K562 (cell line): Measurements from ENCODE around the gene TRMT112. TPM values are rescaled to one million over a fixed set of nuclear protein-coding genes. Genes with fewer than 3 reads are reported as not detected.

Source experiments
- ARID1B ChIP-seq: fragments of 450-650 bp; IDR thresholded peaks from 2 replicates; pipeline ENCODE4 v1.6.1; 2016; ENCODE audit warnings: antibody characterized with exemption, mild to moderate bottlenecking, inconsistent platforms
- CHD2 ChIP-seq: IDR thresholded peaks from 2 replicates; pipeline ENCODE4 v1.6.1; 2011; ENCODE audit warnings: low read depth, low read length
- CSDE1 ChIP-seq, 2 experiments: fragments of 450-650 bp; IDR thresholded peaks; 2 replicates each; pipeline ENCODE4 v1.6.1; 2016; ENCODE audit warnings: mild to moderate bottlenecking in 1 of 2
- CTBP1 ChIP-seq: fragments of 450-650 bp; IDR thresholded peaks from 2 replicates; pipeline ENCODE4 v1.6.1; 2016; ENCODE audit warnings: borderline replicate concordance
- FOXJ2 ChIP-seq: fragments of 200-800 bp; sonication (Bioruptor generic); IDR thresholded peaks from 2 replicates; pipeline ENCODE4 v1.6.1; 2016; ENCODE audit warnings: missing genetic modification characterization, missing compliant biosample characterization
- FOXP4 ChIP-seq: sonication (generic); formaldehyde crosslinking; IDR thresholded peaks from 2 replicates; pipeline ENCODE4 v1.8.0; 2022; ENCODE audit warnings: mild to moderate bottlenecking, missing genetic modification reagents, borderline replicate concordance
- GATAD2A ChIP-seq: fragments of 450-650 bp; IDR thresholded peaks from 2 replicates; pipeline ENCODE4 v1.6.1; 2017
- MAX ChIP-seq: sonication (generic); formaldehyde crosslinking; IDR thresholded peaks from 2 replicates; pipeline ENCODE4 v1.9.0; 2022; ENCODE audit warnings: mild to moderate bottlenecking, missing genetic modification reagents
- MCM5 ChIP-seq: fragments of 450-650 bp; IDR thresholded peaks from 2 replicates; pipeline ENCODE4 v1.6.1; 2016; ENCODE audit warnings: low read depth
- TSHZ1 ChIP-seq: fragments of 250-450 bp; sonication (Bioruptor Pico); IDR thresholded peaks from 2 replicates; pipeline ENCODE4 v1.4.0; 2020; ENCODE audit warnings: mild to moderate bottlenecking, moderate library complexity
- USF2 ChIP-seq: sonication (generic); formaldehyde crosslinking; IDR thresholded peaks from 2 replicates; pipeline ENCODE4 v1.5.0; 2020; ENCODE audit warnings: missing genetic modification reagents
- ZBTB1 ChIP-seq: sonication (generic); formaldehyde crosslinking; IDR thresholded peaks from 2 replicates; pipeline ENCODE4 v1.8.1; 2023; ENCODE audit warnings: missing genetic modification reagents, low read depth, mild to moderate bottlenecking, borderline replicate concordance
- ZKSCAN8 ChIP-seq: fragments of 200-800 bp; sonication (Bioruptor generic); IDR thresholded peaks from 2 replicates; pipeline ENCODE4 v1.6.1; 2016; ENCODE audit warnings: missing genetic modification characterization, missing compliant biosample characterization
- ZNF184 ChIP-seq: sonication (generic); formaldehyde crosslinking; IDR thresholded peaks from 2 replicates; pipeline ENCODE4 v1.5.0; 2020; ENCODE audit warnings: missing genetic modification reagents
- ZNF197 ChIP-seq: fragments of 200-800 bp; sonication (Bioruptor generic); IDR thresholded peaks from 2 replicates; pipeline ENCODE4 v1.6.1; 2016; ENCODE audit warnings: low read depth, missing genetic modification characterization, missing compliant biosample characterization
- ZNF253 ChIP-seq: fragments of 250-450 bp; sonication (Bioruptor Pico); conservative IDR thresholded peaks from 2 replicates; pipeline ENCODE4 v1.6.1; 2021; ENCODE audit warnings: mild to moderate bottlenecking
- ZNF655 ChIP-seq: fragments of 250-450 bp; sonication (Bioruptor Pico); IDR thresholded peaks from 2 replicates; pipeline ENCODE4 v1.5.0; 2021
- polyA plus RNA-seq, 8 experiments: library from polyadenylated mRNA; depleted of rRNA in 4 of 8; stranded (reverse) in 5 of 8; unstranded in 3 of 8; fragments of >200 nt; fragmentation: Nextera tagmentation in 2 of 8; fragmentation: Illumina TruSeq in 1 of 8; extraction: Ambion mirVana in 2 of 8; extraction: Trizol in 1 of 8; gene quantifications; 2 replicates each; pipeline versions ENCODE4 v1.2.1 to v1.2.3, GENCODE V29; 2011 to 2014; ENCODE audit warnings: inconsistent platforms in 1 of 8, missing spikeins in 1 of 8
- total RNA-seq, 7 experiments: library from RNA; depleted of rRNA in 6 of 7; stranded (reverse); fragments of >200 nt in 6 of 7; fragmentation: Illumina TruSeq in 2 of 7; extraction: Trizol in 2 of 7; gene quantifications; 2 replicates each; pipeline versions ENCODE4 v1.2.1 to v1.2.3, GENCODE V29; 2011 to 2021; ENCODE audit warnings: low replicate concordance in 1 of 7

The TRMT112 gene
- total and polyA plus RNA-seq, 9 of the 15 experiments (the other 6 are each of a cell fraction or from before 2014, with no cell fraction given), result 162 to 444 (median 300) TPM

- no peak for TF ChIP-seq TSHZ1 (CRISPR knock-in tag)
- peak; percentile 12; the same call in 1 of the 2 replicates for TF ChIP-seq USF2 (CRISPR knock-in tag)
- peak; percentile 91; the same call in 1 of the 2 replicates for TF ChIP-seq ZNF197
- no peak for TF ChIP-seq FOXJ2 (tag)
- no peak for TF ChIP-seq ZNF184
- TF ChIP-seq ARID1B, result peak; percentile 99
- TF ChIP-seq FOXP4 (CRISPR knock-in tag), result no peak
- TF ChIP-seq CTBP1, result peak; percentile 99
- peak; percentile 85 for TF ChIP-seq ZKSCAN8 (CRISPR knock-in tag)
- no peak for TF ChIP-seq ZNF253 (CRISPR knock-in tag)
- TF ChIP-seq ZNF655 (CRISPR knock-in tag), result no peak
- no peak for TF ChIP-seq CSDE1 (IDR thresholded peaks at IDR 0.05)
- TF ChIP-seq MCM5, result no peak
- peak; percentile 47; the same call in 1 of the 2 replicates for TF ChIP-seq CHD2
- no peak for TF ChIP-seq ZBTB1 (CRISPR knock-in tag)
- TF ChIP-seq MAX, result peak; percentile 71
- TF ChIP-seq GATAD2A, result peak; percentile 74; the same call in 1 of the 2 replicates
Observed at GRCh38 chr11:64334764-64335735, 17.7 kb upstream of the TRMT112 start (continued).
